22Rv1 (cell line): ENCODE data around the gene DYNC1I1.

Experiments used
- ZFX ChIP-seq: fragments of 450-650 bp; IDR thresholded peaks from 2 replicates; pipeline ENCODE4 v1.6.1; 2017; ENCODE audit warnings: antibody characterized with exemption, borderline replicate concordance
- TF ChIP-seq, protein P1 (sequence below): fragments of 450-650 bp; IDR thresholded peaks from 2 replicates; pipeline ENCODE4 v1.5.1; 2017; ENCODE audit warnings: mild to moderate bottlenecking

DNA sequence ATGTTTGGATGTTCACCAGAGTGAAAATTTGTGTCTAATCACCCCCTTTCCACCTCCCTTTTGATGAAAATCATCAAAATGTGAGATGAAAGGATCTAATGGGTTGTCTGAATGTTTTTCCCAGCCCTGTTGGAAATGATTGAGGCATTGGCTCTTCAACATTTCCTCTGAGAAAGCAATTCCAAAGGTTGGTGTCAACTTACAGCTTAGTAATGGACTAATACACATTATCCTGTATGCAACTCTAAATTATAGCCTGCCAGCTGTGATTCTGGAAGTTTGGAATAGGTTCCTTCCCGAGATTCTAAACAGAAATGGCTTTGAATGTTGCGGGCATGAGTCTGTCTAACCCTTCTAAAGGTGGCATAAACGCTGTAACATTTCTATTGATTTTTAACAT lies 152.9 kb downstream of the DYNC1I1 start:
- TF ChIP-seq, protein P1, sequence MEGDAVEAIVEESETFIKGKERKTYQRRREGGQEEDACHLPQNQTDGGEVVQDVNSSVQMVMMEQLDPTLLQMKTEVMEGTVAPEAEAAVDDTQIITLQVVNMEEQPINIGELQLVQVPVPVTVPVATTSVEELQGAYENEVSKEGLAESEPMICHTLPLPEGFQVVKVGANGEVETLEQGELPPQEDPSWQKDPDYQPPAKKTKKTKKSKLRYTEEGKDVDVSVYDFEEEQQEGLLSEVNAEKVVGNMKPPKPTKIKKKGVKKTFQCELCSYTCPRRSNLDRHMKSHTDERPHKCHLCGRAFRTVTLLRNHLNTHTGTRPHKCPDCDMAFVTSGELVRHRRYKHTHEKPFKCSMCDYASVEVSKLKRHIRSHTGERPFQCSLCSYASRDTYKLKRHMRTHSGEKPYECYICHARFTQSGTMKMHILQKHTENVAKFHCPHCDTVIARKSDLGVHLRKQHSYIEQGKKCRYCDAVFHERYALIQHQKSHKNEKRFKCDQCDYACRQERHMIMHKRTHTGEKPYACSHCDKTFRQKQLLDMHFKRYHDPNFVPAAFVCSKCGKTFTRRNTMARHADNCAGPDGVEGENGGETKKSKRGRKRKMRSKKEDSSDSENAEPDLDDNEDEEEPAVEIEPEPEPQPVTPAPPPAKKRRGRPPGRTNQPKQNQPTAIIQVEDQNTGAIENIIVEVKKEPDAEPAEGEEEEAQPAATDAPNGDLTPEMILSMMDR = no peak
- no peak for TF ChIP-seq ZFX
